Duodenal mucosa (tissue), 2 donors: ENCODE results near the gene EIF5AL1.
"Not testable (repeated sequence)": the region's sequence is repeated elsewhere in the genome, so short reads cannot be mapped to it uniquely, and the experiment has no call there.

Source experiments
- H3K27ac ChIP-seq: one replicate; pipeline ENCODE4 v1.7.0; 2013; ENCODE audit warnings: low read depth, low read length
- H3K27me3 ChIP-seq, 2 donors: one replicate each; pipeline ENCODE4 v1.7.0; 2013; ENCODE audit warnings: low read length in 2 of 2, control low read depth in 1 of 2; ENCODE audit not compliant: insufficient read depth in 2 of 2, control insufficient read depth in 1 of 2
- H3K36me3 ChIP-seq, 2 donors: one replicate each; pipeline ENCODE4 v1.7.0; 2013; ENCODE audit warnings: low read length in 2 of 2, control low read depth in 1 of 2; ENCODE audit not compliant: insufficient read depth in 2 of 2, control insufficient read depth in 1 of 2
- H3K4me1 ChIP-seq, 2 donors: one replicate each; pipeline ENCODE4 v1.7.0; 2013; ENCODE audit warnings: low read length in 2 of 2, control low read depth in 1 of 2; ENCODE audit not compliant: insufficient read depth in 2 of 2, control insufficient read depth in 1 of 2
- H3K4me3 ChIP-seq, 2 donors: one replicate each; pipeline ENCODE4 v1.7.0; 2013; ENCODE audit warnings: low read length in 2 of 2, low read depth in 1 of 2
- H3K9ac ChIP-seq, 2 donors: one replicate each; pipeline ENCODE4 v1.7.0; 2013; ENCODE audit warnings: low read length in 2 of 2, low read depth in 1 of 2
- H3K9me3 ChIP-seq, 2 donors: one replicate each; pipeline ENCODE4 v1.7.0; 2013; ENCODE audit warnings: low read length in 2 of 2, control low read depth in 1 of 2; ENCODE audit not compliant: control insufficient read depth in 1 of 2

The EIF5AL1 gene

GRCh38 chr10:79533142-79533902, 21.0 kb downstream of the EIF5AL1 start:
- not testable (repeated sequence) for H3K4me3 ChIP-seq, H3K9me3 ChIP-seq, H3K4me1 ChIP-seq, H3K36me3 ChIP-seq, H3K27me3 ChIP-seq, H3K27ac ChIP-seq, H3K9ac ChIP-seq

GRCh38 chr10:79533903-79534175, 21.5 kb downstream of the EIF5AL1 start:
- not testable (repeated sequence) for H3K27ac ChIP-seq, H3K4me3 ChIP-seq, H3K27me3 ChIP-seq, H3K9ac ChIP-seq, H3K9me3 ChIP-seq, H3K36me3 ChIP-seq, H3K4me1 ChIP-seq

- H3K27me3 ChIP-seq, H3K36me3 ChIP-seq, H3K27ac ChIP-seq, H3K4me1 ChIP-seq, H3K9me3 ChIP-seq, H3K9ac ChIP-seq, H3K4me3 ChIP-seq: not testable (repeated sequence)
Observed at GRCh38 chr10:79538311-79538710, 26.0 kb downstream of the EIF5AL1 start.

- not testable (repeated sequence) for H3K9me3 ChIP-seq
Observed at GRCh38 chr10:79540930-79541329, 28.6 kb downstream of the EIF5AL1 start.

GRCh38 chr10:79542626-79543025, 30.3 kb downstream of the EIF5AL1 start:
- Histone ChIP-seq H3K9me3 (no peaks in the 10 kb centered on the region), H3K27ac (no peak overlapping the region), H3K9ac (no peak overlapping the region), H3K36me3 (no peaks in the 10 kb centered on the region), H3K4me3 (no peak overlapping the region), H3K27me3 (no peaks in the 10 kb centered on the region), H3K4me1 (no peaks in the 10 kb centered on the region)

More at GRCh38 chr10:79540930-79541329, 28.6 kb downstream of the EIF5AL1 start:
- not testable (repeated sequence) for H3K27ac ChIP-seq, H3K36me3 ChIP-seq, H3K4me3 ChIP-seq, H3K4me1 ChIP-seq, H3K27me3 ChIP-seq, H3K9ac ChIP-seq

- H3K4me3 ChIP-seq, H3K27ac ChIP-seq, H3K9me3 ChIP-seq, H3K4me1 ChIP-seq, H3K9ac ChIP-seq, H3K36me3 ChIP-seq, H3K27me3 ChIP-seq: not testable (repeated sequence)
Observed at GRCh38 chr10:79544408-79544807, 32.1 kb downstream of the EIF5AL1 start.

GRCh38 chr10:79544926-79545659, 32.8 kb downstream of the EIF5AL1 start:
- not testable (repeated sequence) for H3K27ac ChIP-seq, H3K36me3 ChIP-seq, H3K27me3 ChIP-seq, H3K9ac ChIP-seq, H3K9me3 ChIP-seq, H3K4me3 ChIP-seq, H3K4me1 ChIP-seq

GRCh38 chr10:79547128-79547527, 34.8 kb downstream of the EIF5AL1 start:
- H3K4me3 ChIP-seq, H3K9me3 ChIP-seq, H3K27me3 ChIP-seq, H3K36me3 ChIP-seq, H3K4me1 ChIP-seq, H3K27ac ChIP-seq, H3K9ac ChIP-seq: not testable (repeated sequence)

- Histone ChIP-seq H3K36me3 (no peaks in the 10 kb centered on the region), H3K4me3 (no peak overlapping the region), H3K27ac (no peak overlapping the region), H3K9ac (no peak overlapping the region), H3K27me3 (peaks cover 0 to 6% of the 10 kb centered on the region in 2 donors), H3K9me3 (no peaks in the 10 kb centered on the region), H3K4me1 (no peaks in the 10 kb centered on the region)
Observed at GRCh38 chr10:79547973-79548372, 35.6 kb downstream of the EIF5AL1 start.

- Histone ChIP-seq H3K27me3 (peaks cover 0 to 6% of the 10 kb centered on the region in 2 donors), H3K9me3 (no peaks in the 10 kb centered on the region), H3K36me3 (no peaks in the 10 kb centered on the region), H3K4me1 (no peaks in the 10 kb centered on the region), H3K27ac (no peak overlapping the region), H3K4me3 (no peak overlapping the region), H3K9ac (no peak overlapping the region)
Observed at GRCh38 chr10:79552143-79552542, 39.8 kb downstream of the EIF5AL1 start.
